TTC549 (cell line): ENCODE results near the gene ZNF700.
"Not testable (repeated sequence)": the region's sequence is repeated elsewhere in the genome, so short reads cannot be mapped to it uniquely, and the experiment has no call there.

ENCODE experiments used
- FAIRE-seq: peaks from 2 replicates; lab custom pipeline; 2012; peaks lifted over from hg19 to GRCh38; lab: Jason Lieb, UNC

The ZNF700 gene

GRCh38 chr19:11989112-11989456, 64.2 kb downstream of the ZNF700 start:
- no peak for FAIRE-seq

GRCh38 chr19:11991921-11992320, 67.0 kb downstream of the ZNF700 start:
- FAIRE-seq = not testable (repeated sequence)

GRCh38 chr19:11995174-11995573, 70.3 kb downstream of the ZNF700 start:
- FAIRE-seq = no peak
